OCI-LY3 (cell line): ENCODE results near the gene ERBB2.
A peak's percentile ranks its signal among the peaks of the same experiment; 100 is the strongest.

Source experiments
- H2AFZ ChIP-seq: fragments of 200-600, 300-600 bp; shearing (Covaris generic); 2 replicates; pipeline ENCODE4 v1.6.0; 2014; ENCODE audit warnings: antibody characterized with exemption, low read depth, low read length
- H3K27ac ChIP-seq: fragments of 200-600, 300-600 bp; sonication (generic); 2 replicates; pipeline ENCODE4 v1.5.1; 2014; ENCODE audit warnings: mild to moderate bottlenecking, low read length, moderate library complexity, mixed read lengths
- H3K27me3 ChIP-seq: fragments of 200-600, 300-600 bp; sonication (generic); 2 replicates; pipeline ENCODE4 v1.6.1; 2014; ENCODE audit warnings: low read depth, low read length, mixed read lengths
- H3K36me3 ChIP-seq: fragments of 200-600, 300-600 bp; sonication (generic); replicated peaks from 2 replicates; pipeline ENCODE3; 2014; ENCODE audit warnings: low read depth, low read length, mixed read lengths
- H3K4me1 ChIP-seq: fragments of 300-600, 200-600 bp; sonication (generic); 2 replicates; pipeline ENCODE4 v1.6.1; 2014; ENCODE audit warnings: low read length, mixed read lengths
- H3K4me2 ChIP-seq: fragments of 200-600, 300-600 bp; sonication (generic); 2 replicates; pipeline ENCODE4 v1.6.1; 2014; ENCODE audit warnings: low read length, mixed read lengths
- H3K4me3 ChIP-seq: fragments of 300-600, 200-600 bp; sonication (generic); 2 replicates; pipeline ENCODE4 v1.5.1; 2014; ENCODE audit warnings: antibody characterized with exemption, mild to moderate bottlenecking, low read length, moderate library complexity
- H3K79me2 ChIP-seq: fragments of 300-600, 200-600 bp; shearing (Covaris generic); 2 replicates; pipeline ENCODE4 v1.6.1; 2014; ENCODE audit warnings: mild to moderate bottlenecking, low read length, mixed read lengths
- H3K9ac ChIP-seq: fragments of 300-600, 200-600 bp; shearing (Covaris generic); 2 replicates; pipeline ENCODE4 v1.6.0; 2014; ENCODE audit warnings: mild to moderate bottlenecking, low read length, moderate library complexity
- H3K9me3 ChIP-seq: fragments of 200-600, 300-600 bp; shearing (Covaris generic); 2 replicates; pipeline ENCODE4 v1.6.1; 2014; ENCODE audit warnings: low read length, mixed read lengths; ENCODE audit not compliant: insufficient read depth
- H4K20me1 ChIP-seq: fragments of 200-600, 300-600 bp; sonication (generic); 2 replicates; pipeline ENCODE4 v1.6.1; 2016; ENCODE audit warnings: low read length, mixed read lengths; ENCODE audit not compliant: insufficient read depth
- EZH2phosphoT487 ChIP-seq: fragments of 200-600 bp; shearing (Covaris generic); IDR thresholded peaks from 2 replicates; pipeline ENCODE4 v1.6.1; 2018; ENCODE audit warnings: antibody characterized with exemption, mixed run types, low read depth
- TF ChIP-seq, protein P1 (sequence below): fragments of 200-600, 300-600 bp; sonication (generic); IDR thresholded peaks from 2 replicates; pipeline ENCODE4 v1.5.1; 2014; ENCODE audit warnings: antibody characterized with exemption, low read length, low read depth

The ERBB2 gene

DNA sequence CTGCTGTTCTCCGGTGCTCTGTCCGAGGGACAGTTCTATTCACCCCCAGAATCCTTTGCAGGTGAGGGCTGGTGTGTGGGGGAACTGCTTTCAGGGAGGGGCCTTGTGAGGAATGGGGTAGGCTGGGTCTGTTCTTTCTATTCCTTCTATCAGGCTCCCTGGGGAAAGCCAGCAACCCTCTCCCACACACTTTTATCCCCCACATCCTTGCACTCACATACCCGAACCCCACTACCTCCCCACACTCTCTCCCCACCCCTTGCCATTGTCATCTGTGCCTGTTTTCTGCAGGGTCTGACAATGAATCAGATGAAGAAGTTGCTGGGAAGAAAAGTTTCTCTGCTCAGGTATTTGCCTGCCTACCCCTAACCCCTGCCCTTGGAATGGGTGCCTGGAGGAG lies 41.1 kb upstream of the ERBB2 start:
- Histone ChIP-seq H3K9ac (peak overlapping the region; percentile 39; the same call in 1 of the 2 replicates), H3K36me3 (peaks cover 9% of the 10 kb centered on the region), H3K79me2 (no peaks in the 10 kb centered on the region), H3K4me2 (peak overlapping the region; percentile 67), H2AFZ (no peak overlapping the region), H3K4me1 (peaks cover 20% of the 10 kb centered on the region), H3K4me3 (no peak overlapping the region), H4K20me1 (no peaks in the 10 kb centered on the region), H3K9me3 (no peaks in the 10 kb centered on the region), H3K27ac (peak overlapping the region; percentile 67), H3K27me3 (no peaks in the 10 kb centered on the region)
- TF ChIP-seq EZH2phosphoT487, result no peak
- TF ChIP-seq, protein P1, sequence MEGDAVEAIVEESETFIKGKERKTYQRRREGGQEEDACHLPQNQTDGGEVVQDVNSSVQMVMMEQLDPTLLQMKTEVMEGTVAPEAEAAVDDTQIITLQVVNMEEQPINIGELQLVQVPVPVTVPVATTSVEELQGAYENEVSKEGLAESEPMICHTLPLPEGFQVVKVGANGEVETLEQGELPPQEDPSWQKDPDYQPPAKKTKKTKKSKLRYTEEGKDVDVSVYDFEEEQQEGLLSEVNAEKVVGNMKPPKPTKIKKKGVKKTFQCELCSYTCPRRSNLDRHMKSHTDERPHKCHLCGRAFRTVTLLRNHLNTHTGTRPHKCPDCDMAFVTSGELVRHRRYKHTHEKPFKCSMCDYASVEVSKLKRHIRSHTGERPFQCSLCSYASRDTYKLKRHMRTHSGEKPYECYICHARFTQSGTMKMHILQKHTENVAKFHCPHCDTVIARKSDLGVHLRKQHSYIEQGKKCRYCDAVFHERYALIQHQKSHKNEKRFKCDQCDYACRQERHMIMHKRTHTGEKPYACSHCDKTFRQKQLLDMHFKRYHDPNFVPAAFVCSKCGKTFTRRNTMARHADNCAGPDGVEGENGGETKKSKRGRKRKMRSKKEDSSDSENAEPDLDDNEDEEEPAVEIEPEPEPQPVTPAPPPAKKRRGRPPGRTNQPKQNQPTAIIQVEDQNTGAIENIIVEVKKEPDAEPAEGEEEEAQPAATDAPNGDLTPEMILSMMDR, result no peak

DNA sequence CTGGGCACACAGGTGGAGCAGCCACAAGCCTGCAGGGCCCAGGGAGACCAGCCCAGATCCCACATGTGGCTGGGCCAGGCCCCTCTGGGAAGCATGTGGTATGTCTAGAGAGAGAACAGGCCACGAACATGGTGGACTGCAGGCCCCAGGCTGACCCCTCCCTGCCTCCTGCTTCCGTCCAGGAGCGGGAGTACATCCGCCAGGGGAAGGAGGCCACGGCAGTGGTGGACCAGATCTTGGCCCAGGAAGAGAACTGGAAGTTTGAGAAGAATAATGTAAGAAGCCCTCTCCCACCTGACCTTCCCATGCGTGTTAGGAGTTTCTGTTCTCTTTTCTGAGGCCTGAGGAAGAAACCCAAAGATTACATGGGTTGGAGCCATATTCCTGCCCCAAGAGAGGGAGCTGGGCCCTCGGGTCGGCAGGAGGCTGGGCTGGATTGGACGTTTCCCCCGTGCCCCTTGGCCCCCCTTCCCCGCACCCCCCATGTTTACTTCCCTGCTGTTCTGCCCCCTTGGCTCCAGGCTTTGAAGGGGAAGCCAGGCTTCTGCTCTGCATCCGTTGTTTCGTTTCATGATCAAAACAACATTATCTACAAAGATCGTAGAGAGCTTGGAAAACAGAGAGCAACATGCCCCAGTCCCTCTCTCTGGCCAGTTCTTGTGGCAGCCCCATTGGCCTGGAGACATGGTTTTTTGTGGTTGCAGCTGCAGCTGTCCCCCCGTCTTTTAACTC lies 40.4 kb upstream of the ERBB2 start:
- no peaks in the 10 kb centered on the region for H3K9me3 ChIP-seq
- TF ChIP-seq, protein P1, result no peak
- no peak for TF ChIP-seq EZH2phosphoT487
- H3K4me2 ChIP-seq, result peak overlapping the region; percentile 67
- no peaks in the 10 kb centered on the region for H3K27me3 ChIP-seq
- H2AFZ ChIP-seq, result no peak overlapping the region
- peaks cover 27% of the 10 kb centered on the region for H3K4me1 ChIP-seq
- peak overlapping the region; percentile 39; the same call in 1 of the 2 replicates for H3K9ac ChIP-seq
- H3K4me3 ChIP-seq, result peak overlapping the region; percentile 43; the same call in 1 of the 2 replicates
- peaks cover 9% of the 10 kb centered on the region for H3K36me3 ChIP-seq
- no peaks in the 10 kb centered on the region for H3K79me2 ChIP-seq
- H4K20me1 ChIP-seq, result no peaks in the 10 kb centered on the region
- peak overlapping the region; percentile 67 for H3K27ac ChIP-seq

DNA sequence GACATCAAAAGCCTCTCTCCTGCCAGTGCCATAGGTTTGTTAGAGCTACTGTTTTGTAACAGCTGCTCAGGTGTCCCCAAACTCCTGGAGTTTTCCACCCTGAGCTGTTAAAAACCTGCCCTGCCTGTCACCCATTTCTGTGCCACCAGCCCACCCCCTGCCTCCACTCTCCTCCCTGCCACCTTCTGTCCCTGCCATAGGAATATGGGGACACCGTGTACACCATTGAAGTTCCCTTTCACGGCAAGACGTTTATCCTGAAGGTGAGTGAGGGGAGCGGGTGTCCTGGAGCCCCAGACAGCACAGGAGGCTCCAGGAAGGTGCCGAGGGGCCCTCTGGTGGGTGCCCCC lies 39.9 kb upstream of the ERBB2 start:
- Histone ChIP-seq H3K79me2 (no peaks in the 10 kb centered on the region), H3K4me1 (peaks cover 33% of the 10 kb centered on the region), H3K27ac (peak overlapping the region; percentile 67), H3K27me3 (no peaks in the 10 kb centered on the region), H2AFZ (no peak overlapping the region), H3K9ac (no peak overlapping the region), H3K4me2 (peak overlapping the region; percentile 67), H3K9me3 (no peaks in the 10 kb centered on the region), H3K36me3 (peaks cover 9% of the 10 kb centered on the region), H3K4me3 (0 out of 2 replicates have a peak overlapping the region, but pooled peaks have one; percentile 2), H4K20me1 (no peaks in the 10 kb centered on the region)
- TF ChIP-seq, protein P1, result no peak
- TF ChIP-seq EZH2phosphoT487, result no peak

DNA sequence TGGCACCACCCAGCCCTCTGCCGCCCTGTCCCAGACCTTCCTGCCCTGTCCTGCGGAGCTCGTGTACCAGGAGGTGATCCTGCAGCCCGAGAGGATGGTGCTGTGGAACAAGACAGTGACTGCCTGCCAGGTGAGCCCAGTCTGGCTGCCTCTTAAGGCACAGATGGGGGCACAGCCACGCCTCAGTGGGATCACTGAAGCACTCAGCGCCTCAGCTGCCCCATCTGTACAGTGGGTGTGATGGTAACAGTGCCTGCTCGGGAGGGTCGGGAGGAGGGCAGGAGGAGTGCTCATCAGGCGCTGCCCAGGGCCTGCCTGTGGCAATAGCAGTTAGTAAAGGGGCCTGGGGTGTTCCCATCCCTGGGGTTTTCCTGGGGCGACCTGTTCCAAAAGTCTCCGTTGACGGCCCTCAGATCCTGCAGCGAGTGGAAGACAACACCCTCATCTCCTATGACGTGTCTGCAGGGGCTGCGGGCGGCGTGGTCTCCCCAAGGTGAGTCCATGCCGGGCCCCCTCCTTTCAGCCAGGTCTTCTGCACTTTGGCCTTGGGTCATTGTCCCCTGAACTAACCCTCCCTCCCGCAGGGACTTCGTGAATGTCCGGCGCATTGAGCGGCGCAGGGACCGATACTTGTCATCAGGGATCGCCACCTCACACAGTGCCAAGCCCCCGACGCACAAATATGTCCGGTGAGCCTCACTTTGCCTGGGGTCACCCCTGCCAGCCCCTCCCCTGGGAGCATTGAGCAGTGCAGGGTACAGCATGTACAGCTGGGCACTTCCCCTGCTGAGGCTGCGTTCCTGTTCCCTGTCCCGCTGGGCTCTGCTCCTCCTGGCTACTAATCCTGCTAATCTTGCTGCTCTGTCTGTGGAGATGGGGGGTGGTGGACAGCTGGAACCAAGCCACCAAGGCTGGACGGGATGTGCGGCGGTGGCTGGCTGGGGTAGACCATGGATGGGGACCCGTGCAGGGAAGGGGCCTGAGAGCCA lies 39.2 kb upstream of the ERBB2 start:
- Histone ChIP-seq H3K4me1 (peaks cover 40% of the 10 kb centered on the region), H4K20me1 (no peaks in the 10 kb centered on the region), H3K79me2 (no peaks in the 10 kb centered on the region), H2AFZ (no peak overlapping the region), H3K27ac (no peak overlapping the region), H3K36me3 (peaks cover 9% of the 10 kb centered on the region), H3K9ac (no peak overlapping the region), H3K27me3 (no peaks in the 10 kb centered on the region), H3K4me3 (no peak overlapping the region), H3K4me2 (no peak overlapping the region), H3K9me3 (no peaks in the 10 kb centered on the region)
- TF ChIP-seq, protein P1, result no peak
- no peak for TF ChIP-seq EZH2phosphoT487
